Parathyroid adenoma (tissue), 2 donors: ENCODE results near the gene MMP24OS.

Experiments used
- H2AFZ ChIP-seq: fragments of 300-600 bp; sonication (generic); one replicate; pipeline ENCODE4 v1.7.0; 2017; ENCODE audit warnings: antibody characterized with exemption, mild to moderate bottlenecking
- H3K27ac ChIP-seq: fragments of 300-600 bp; sonication (generic); one replicate; pipeline ENCODE4 v1.7.0; 2017
- H3K27me3 ChIP-seq: fragments of 300-600 bp; sonication (generic); one replicate; pipeline ENCODE4 v1.7.0; 2017; ENCODE audit warnings: low read length; ENCODE audit not compliant: control insufficient read depth, insufficient read depth
- H3K36me3 ChIP-seq: fragments of 300-600 bp; sonication (generic); one replicate; pipeline ENCODE4 v1.7.0; 2017; ENCODE audit warnings: low read length; ENCODE audit not compliant: control insufficient read depth, insufficient read depth
- H3K4me1 ChIP-seq: fragments of 300-600 bp; sonication (generic); one replicate; pipeline ENCODE4 v1.7.0; 2017; ENCODE audit warnings: control low read depth
- H3K4me2 ChIP-seq: fragments of 300-600 bp; sonication (generic); one replicate; pipeline ENCODE4 v1.7.0; 2017; ENCODE audit warnings: low read length
- H3K4me3 ChIP-seq: fragments of 300-600 bp; sonication (generic); one replicate; pipeline ENCODE4 v1.7.0; 2017; ENCODE audit warnings: low read depth, low read length
- H3K79me2 ChIP-seq: fragments of 300-600 bp; sonication (generic); one replicate; pipeline ENCODE4 v1.7.0; 2017; ENCODE audit warnings: control low read depth
- H3K9ac ChIP-seq: fragments of 300-600 bp; sonication (generic); one replicate; pipeline ENCODE4 v1.7.0; 2017; ENCODE audit warnings: mild to moderate bottlenecking
- H3K9me3 ChIP-seq: fragments of 300-600 bp; sonication (generic); one replicate; pipeline ENCODE4 v1.7.0; 2017; ENCODE audit warnings: low read length; ENCODE audit not compliant: control insufficient read depth
- CTCF ChIP-seq: fragments of 300-600 bp; sonication (generic); IDR thresholded peaks from one replicate; pipeline ENCODE4 v1.7.0; 2017; ENCODE audit warnings: antibody characterized with exemption, mild to moderate bottlenecking
- donor health status: primary hyperparathyroidism.

Gene MMP24OS

DNA sequence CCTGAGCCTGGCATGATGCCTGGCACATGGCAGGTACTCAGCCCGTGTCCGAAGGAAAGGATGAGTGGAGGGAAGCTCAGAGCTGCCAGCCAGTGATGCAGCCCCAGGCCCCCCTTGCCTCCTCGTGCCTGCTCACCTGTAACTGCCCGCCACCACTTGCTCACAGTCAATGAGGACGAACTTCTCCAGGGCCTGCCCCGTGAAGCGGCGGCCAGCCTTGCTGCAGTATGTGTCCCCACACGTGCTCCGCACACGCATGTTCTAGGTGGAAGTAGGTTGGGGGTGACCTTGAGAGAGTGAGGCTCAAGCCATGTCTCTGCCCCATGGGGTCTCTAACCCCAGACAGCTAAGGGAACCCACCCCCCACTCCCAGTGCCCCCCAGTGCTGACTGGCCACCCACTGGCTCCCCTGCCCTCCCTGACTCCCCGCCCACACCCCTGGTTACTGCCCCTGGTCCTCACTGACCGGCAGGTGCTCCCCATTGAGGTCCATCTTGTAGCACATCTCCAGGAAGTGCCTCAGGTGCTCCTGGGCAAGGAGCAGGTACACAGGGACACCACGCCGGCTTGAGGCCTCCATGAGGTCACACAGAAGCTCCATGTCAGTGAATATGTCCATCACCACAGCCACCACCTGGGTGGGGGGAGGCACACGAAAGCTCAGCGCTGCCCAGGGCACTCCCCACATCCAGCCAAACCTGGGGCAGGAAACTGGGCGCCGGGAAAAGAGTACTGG lies 10.6 kb upstream of the MMP24OS start:
- Histone ChIP-seq H3K4me2 (no peak overlapping the region), H2AFZ (no peak overlapping the region), H3K4me1 (peaks cover under 1% of the 10 kb centered on the region), H3K9me3 (no peaks in the 10 kb centered on the region), H3K79me2 (peaks cover 6% of the 10 kb centered on the region), H3K36me3 (no peaks in the 10 kb centered on the region), H3K27me3 (no peaks in the 10 kb centered on the region), H3K4me3 (no peak overlapping the region), H3K9ac (no peak overlapping the region), H3K27ac (no peak overlapping the region)
- no peak for TF ChIP-seq CTCF

DNA sequence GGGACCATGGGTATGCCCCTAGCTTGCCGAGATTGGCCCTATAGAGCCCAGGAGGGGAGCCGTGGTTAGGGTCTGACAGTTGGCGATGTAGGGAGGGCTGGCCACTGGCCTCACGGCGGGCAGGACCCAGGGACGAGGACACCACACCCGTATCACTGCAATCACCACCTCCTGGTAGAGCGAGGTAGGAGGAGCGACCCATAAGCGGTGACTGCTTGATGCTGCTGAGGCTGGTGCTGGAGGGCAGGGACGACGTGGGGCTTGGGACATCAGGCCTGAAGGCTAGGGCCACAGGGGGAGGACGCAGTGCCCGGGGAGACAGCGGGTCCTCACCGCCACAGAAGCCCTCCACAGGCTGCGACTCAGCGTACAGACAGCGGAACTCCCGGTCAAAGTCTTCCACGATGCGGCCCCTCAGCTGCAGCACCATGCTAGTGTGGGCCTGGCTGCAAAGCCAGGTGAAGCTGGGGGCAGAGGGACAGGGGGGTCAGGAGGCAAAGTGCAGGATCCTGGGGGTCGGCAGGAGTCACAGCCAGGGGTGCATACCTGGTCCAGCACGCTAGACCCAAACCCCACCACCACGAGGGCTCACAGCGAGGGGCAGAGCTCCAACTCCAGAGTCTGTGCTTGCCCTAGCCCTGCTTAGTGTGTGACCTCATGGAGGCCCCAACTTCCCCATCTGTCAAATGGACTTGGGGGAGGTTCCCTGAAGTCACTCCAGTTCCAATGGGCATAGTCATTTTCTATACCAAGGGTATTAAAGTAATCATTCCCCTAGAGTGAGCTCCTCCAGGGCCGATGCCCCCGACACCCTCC lies 9.8 kb upstream of the MMP24OS start:
- H3K27ac ChIP-seq: no peak overlapping the region
- H3K4me1 ChIP-seq: peaks cover 3% of the 10 kb centered on the region
- no peak for TF ChIP-seq CTCF
- H3K36me3 ChIP-seq: no peaks in the 10 kb centered on the region
- H3K79me2 ChIP-seq: peaks cover 8% of the 10 kb centered on the region
- H3K4me3 ChIP-seq: no peak overlapping the region
- no peaks in the 10 kb centered on the region for H3K9me3 ChIP-seq
- no peaks in the 10 kb centered on the region for H3K27me3 ChIP-seq
- no peak overlapping the region for H3K9ac ChIP-seq
- H2AFZ ChIP-seq: no peak overlapping the region
- no peak overlapping the region for H3K4me2 ChIP-seq

DNA sequence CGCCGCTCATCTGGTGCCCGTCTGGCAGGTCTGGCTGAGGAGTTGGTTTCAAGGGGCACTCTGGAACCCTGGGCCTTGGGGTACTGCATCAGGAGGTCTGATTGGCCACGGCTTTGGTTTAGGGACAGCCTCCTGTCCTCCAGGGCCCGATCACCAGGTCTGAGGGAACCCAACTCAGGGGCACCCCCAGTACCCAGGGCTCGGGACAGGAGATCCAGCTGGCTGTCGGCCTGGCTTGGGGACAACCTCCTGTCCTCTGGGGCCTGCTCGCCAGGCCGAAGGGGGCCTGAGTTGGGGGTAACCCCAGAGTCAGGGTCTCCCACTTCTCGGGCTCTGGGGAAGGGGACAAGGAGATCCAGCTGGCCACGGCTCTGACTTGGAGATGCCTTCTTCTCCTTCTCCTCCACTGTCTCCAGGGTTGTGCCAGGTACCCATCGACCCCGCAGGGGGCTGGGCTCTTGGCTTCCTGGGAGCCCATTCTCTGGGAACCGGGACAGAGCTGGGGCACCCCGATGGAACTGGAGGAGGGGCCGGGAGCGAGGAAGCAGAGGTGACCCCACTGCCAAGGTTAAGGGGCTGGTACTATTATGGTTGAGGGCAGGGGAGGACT lies 9.1 kb upstream of the MMP24OS start:
- H3K27ac ChIP-seq: no peak overlapping the region
- H3K27me3 ChIP-seq: no peaks in the 10 kb centered on the region
- H3K79me2 ChIP-seq: peaks cover 14% of the 10 kb centered on the region
- no peaks in the 10 kb centered on the region for H3K9me3 ChIP-seq
- H3K4me2 ChIP-seq: no peak overlapping the region
- H3K4me1 ChIP-seq: peaks cover 3% of the 10 kb centered on the region
- TF ChIP-seq CTCF: no peak
- H3K36me3 ChIP-seq: no peaks in the 10 kb centered on the region
- H2AFZ ChIP-seq: no peak overlapping the region
- H3K9ac ChIP-seq: no peak overlapping the region
- no peak overlapping the region for H3K4me3 ChIP-seq

DNA sequence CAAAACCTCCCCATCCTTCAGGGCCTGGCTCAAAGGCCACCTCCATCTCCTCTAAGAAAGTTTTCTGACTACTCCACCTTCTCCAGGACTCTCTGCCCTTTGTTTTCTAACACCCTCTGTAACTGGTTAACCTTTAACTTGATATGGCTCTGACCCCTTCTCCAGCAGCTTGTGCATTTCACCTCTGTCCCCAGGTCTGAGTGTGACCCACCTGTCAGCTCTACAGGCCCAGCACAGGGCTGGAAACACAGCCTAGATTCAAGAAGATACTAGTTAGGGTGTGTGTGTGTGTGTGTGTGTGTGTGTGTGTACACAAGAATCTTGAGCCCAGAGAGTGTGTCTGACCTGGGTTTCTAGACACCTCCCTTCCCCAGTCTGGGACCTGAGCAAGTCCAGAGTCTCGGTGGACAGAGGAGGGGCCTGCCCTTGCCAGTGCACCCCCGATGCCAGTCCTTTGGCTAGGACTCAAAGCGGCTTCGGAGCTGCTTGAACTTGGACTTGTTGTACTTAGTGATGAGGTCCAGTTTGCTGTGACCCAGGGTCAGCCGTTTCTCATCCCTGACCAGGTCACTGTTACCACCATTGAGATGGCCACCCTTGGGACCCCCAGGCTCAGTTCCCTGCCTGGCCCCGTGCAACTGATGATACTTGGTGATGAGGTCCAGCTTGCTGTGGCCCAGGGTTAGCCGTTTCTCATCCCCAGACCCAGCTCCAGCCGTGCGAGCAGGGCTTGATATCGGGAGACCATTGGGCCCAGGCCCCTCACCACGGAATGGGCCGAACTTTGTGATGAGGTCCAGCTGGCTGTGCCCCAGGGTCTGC lies 8.4 kb upstream of the MMP24OS start:
- Histone ChIP-seq H3K79me2 (peaks cover 14% of the 10 kb centered on the region), H3K4me3 (no peak overlapping the region), H3K9me3 (no peaks in the 10 kb centered on the region), H3K36me3 (no peaks in the 10 kb centered on the region), H3K27me3 (no peaks in the 10 kb centered on the region), H3K9ac (no peak overlapping the region), H3K27ac (no peak overlapping the region), H3K4me1 (peaks cover 3% of the 10 kb centered on the region), H3K4me2 (no peak overlapping the region), H2AFZ (no peak overlapping the region)
- no peak for TF ChIP-seq CTCF
